PC-9 (cell line): ENCODE measurements around the gene DAB1. TPM values are rescaled to one million over a fixed set of nuclear protein-coding genes. Genes with fewer than 3 reads are reported as not detected.

Source experiments
- BruUV-seq: library from RNA; stranded (reverse); fragments of 400-500 nt; replicated peaks from 2 replicates; lab custom pipeline; 2021; lab: Mats Ljungman, UMichigan
- CTCF ChIA-PET: fragments of 300-600 bp; sonication (Branson Sonifier 250); formaldehyde crosslinking; loops from one replicate; lab custom pipeline; 2022; ENCODE audit warnings: antibody characterized with exemption; lab: Charles Lee
- POLR2A ChIA-PET: fragments of 300-600 bp; sonication (Branson Sonifier 250); formaldehyde crosslinking; loops from one replicate; lab custom pipeline; 2022; ENCODE audit warnings: antibody characterized with exemption; ENCODE audit not compliant: unreplicated experiment; lab: Charles Lee
- DNase-seq, 2 experiments: peaks; one replicate each; pipeline versions ENCODE4 v3.0.0 to v3.0.0-alpha.2; 2015 to 2022; ENCODE audit warnings: mixed read lengths in 1 of 2
- H2AFZ ChIP-seq: fragments of 200-600 bp; sonication (generic); 2 replicates; pipeline ENCODE4 v1.8.1; 2017; ENCODE audit warnings: antibody characterized with exemption
- H3F3A ChIP-seq: fragments of 200-600 bp; sonication (generic); 2 replicates; pipeline ENCODE4 v1.8.1; 2017; ENCODE audit warnings: antibody characterized with exemption, mild to moderate bottlenecking, low read depth; ENCODE audit not compliant: insufficient read depth
- H3K27ac ChIP-seq: fragments of 200-600 bp; sonication (generic); 2 replicates; pipeline ENCODE4 v1.6.1; 2016; ENCODE audit warnings: mixed run types
- H3K27me3 ChIP-seq: fragments of 200-600 bp; sonication (generic); 2 replicates; pipeline ENCODE4 v1.6.1; 2016; ENCODE audit warnings: low read depth, mixed run types; ENCODE audit not compliant: insufficient read depth
- H3K36me3 ChIP-seq: fragments of 200-600 bp; sonication (generic); 2 replicates; pipeline ENCODE4 v1.6.1; 2016; ENCODE audit warnings: low read depth, mixed run types
- H3K4me1 ChIP-seq: fragments of 200-600 bp; sonication (generic); replicated peaks from 2 replicates; pipeline ENCODE4 v1.6.1; 2016; ENCODE audit warnings: mixed run types; ENCODE audit not compliant: insufficient read depth
- H3K4me2 ChIP-seq: fragments of 200-600 bp; sonication (generic); 2 replicates; pipeline ENCODE4 v1.6.1; 2017; ENCODE audit warnings: mixed run types
- H3K4me3 ChIP-seq: fragments of 200-600 bp; sonication (generic); 2 replicates; pipeline ENCODE4 v1.6.1; 2016; ENCODE audit warnings: mixed run types
- H3K79me2 ChIP-seq: fragments of 200-600 bp; sonication (generic); 2 replicates; pipeline ENCODE4 v1.6.1; 2017; ENCODE audit warnings: low read depth, mixed run types
- H3K9me2 ChIP-seq: fragments of 200-600 bp; sonication (generic); 2 replicates; pipeline ENCODE4 v1.8.1; 2017; ENCODE audit warnings: mild to moderate bottlenecking; ENCODE audit not compliant: insufficient read depth
- H3K9me3 ChIP-seq: fragments of 200-600 bp; sonication (generic); 2 replicates; pipeline ENCODE4 v1.8.1; 2016; ENCODE audit warnings: low read depth; ENCODE audit not compliant: insufficient read depth
- H4K20me1 ChIP-seq: fragments of 200-600 bp; sonication (generic); 2 replicates; pipeline ENCODE4 v1.8.1; 2017; ENCODE audit not compliant: insufficient read depth
- EZH2 ChIP-seq: fragments of 200-600 bp; sonication (generic); IDR thresholded peaks from 2 replicates; pipeline ENCODE4 v1.8.0; 2017; ENCODE audit warnings: antibody characterized with exemption, low read depth
- intact Hi-C: fragments of 100-400 bp; cut with micrococcal nuclease; formaldehyde crosslinking; loops from one replicate; pipeline ENCODE4 v1.10.0; 2022; ENCODE audit not compliant: unreplicated experiment
- total RNA-seq: library from RNA; stranded (reverse); gene quantifications from 2 replicates; pipeline ENCODE4 v1.2.3, GENCODE V29; 2021
- TF ChIP-seq, protein P1 (sequence below): fragments of 200-600 bp; sonication (generic); conservative IDR thresholded peaks from 2 replicates; pipeline ENCODE4 v1.6.1; 2017; ENCODE audit warnings: mixed run types, antibody characterized with exemption, mild to moderate bottlenecking, moderate library complexity

Gene DAB1
- total RNA-seq, 1 experiment from 2014 or later = not detected

GRCh38 chr1:57024428-57024827, 399.4 kb downstream of the DAB1 start:
- Histone ChIP-seq H2AFZ (no peak overlapping the region), H3K4me3 (no peak overlapping the region), H3K9me3 (no peaks in the 10 kb centered on the region), H4K20me1 (no peaks in the 10 kb centered on the region), H3K27ac (no peak overlapping the region), H3K9me2 (no peaks in the 10 kb centered on the region), H3F3A (no peaks in the 10 kb centered on the region), H3K4me2 (no peak overlapping the region), H3K36me3 (no peaks in the 10 kb centered on the region), H3K79me2 (no peaks in the 10 kb centered on the region), H3K27me3 (peaks cover 14% of the 10 kb centered on the region; the same call in 1 of the 2 replicates), H3K4me1 (no peaks in the 10 kb centered on the region)
- CTCF ChIA-PET = no interaction called here
- POLR2A ChIA-PET = no interaction called here
- TF ChIP-seq, protein P1, sequence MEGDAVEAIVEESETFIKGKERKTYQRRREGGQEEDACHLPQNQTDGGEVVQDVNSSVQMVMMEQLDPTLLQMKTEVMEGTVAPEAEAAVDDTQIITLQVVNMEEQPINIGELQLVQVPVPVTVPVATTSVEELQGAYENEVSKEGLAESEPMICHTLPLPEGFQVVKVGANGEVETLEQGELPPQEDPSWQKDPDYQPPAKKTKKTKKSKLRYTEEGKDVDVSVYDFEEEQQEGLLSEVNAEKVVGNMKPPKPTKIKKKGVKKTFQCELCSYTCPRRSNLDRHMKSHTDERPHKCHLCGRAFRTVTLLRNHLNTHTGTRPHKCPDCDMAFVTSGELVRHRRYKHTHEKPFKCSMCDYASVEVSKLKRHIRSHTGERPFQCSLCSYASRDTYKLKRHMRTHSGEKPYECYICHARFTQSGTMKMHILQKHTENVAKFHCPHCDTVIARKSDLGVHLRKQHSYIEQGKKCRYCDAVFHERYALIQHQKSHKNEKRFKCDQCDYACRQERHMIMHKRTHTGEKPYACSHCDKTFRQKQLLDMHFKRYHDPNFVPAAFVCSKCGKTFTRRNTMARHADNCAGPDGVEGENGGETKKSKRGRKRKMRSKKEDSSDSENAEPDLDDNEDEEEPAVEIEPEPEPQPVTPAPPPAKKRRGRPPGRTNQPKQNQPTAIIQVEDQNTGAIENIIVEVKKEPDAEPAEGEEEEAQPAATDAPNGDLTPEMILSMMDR = no peak
- TF ChIP-seq EZH2 = no peak
- intact Hi-C loops = no loop called here
- no peak for DNase-seq
- BruUV-seq = no TSS peak

GRCh38 chr1:57020216-57020615, 403.6 kb downstream of the DAB1 start:
- TF ChIP-seq EZH2 = no peak
- TF ChIP-seq, protein P1 = no peak
- H3K4me1 ChIP-seq = no peaks in the 10 kb centered on the region
- no peaks in the 10 kb centered on the region for H3F3A ChIP-seq
- no peak overlapping the region for H3K4me3 ChIP-seq
- BruUV-seq = no TSS peak
- H3K36me3 ChIP-seq = no peaks in the 10 kb centered on the region
- H3K27ac ChIP-seq = no peak overlapping the region
- no peak overlapping the region for H3K4me2 ChIP-seq
- no peak for DNase-seq
- H3K9me2 ChIP-seq = no peaks in the 10 kb centered on the region
- H3K79me2 ChIP-seq = no peaks in the 10 kb centered on the region
- H3K9me3 ChIP-seq = no peaks in the 10 kb centered on the region
- intact Hi-C loops = no loop called here
- no peaks in the 10 kb centered on the region for H4K20me1 ChIP-seq
- ChIA-PET CTCF (no interaction called here), POLR2A (no interaction called here)
- no peak overlapping the region for H2AFZ ChIP-seq
- H3K27me3 ChIP-seq = peaks cover 21% of the 10 kb centered on the region

GRCh38 chr1:57019236-57019839, 404.5 kb downstream of the DAB1 start:
- Histone ChIP-seq H3K4me3 (no peak overlapping the region), H3K4me2 (no peak overlapping the region), H3K27ac (no peak overlapping the region), H2AFZ (no peak overlapping the region), H3K36me3 (no peaks in the 10 kb centered on the region), H3F3A (no peaks in the 10 kb centered on the region), H3K27me3 (peaks cover 22% of the 10 kb centered on the region), H4K20me1 (no peaks in the 10 kb centered on the region), H3K4me1 (no peaks in the 10 kb centered on the region), H3K9me3 (no peaks in the 10 kb centered on the region), H3K9me2 (no peaks in the 10 kb centered on the region), H3K79me2 (no peaks in the 10 kb centered on the region)
- DNase-seq = no peak
- BruUV-seq = no TSS peak
- no peak for TF ChIP-seq EZH2
- TF ChIP-seq, protein P1 = no peak
- ChIA-PET POLR2A (no interaction called here), CTCF (no interaction called here)
- intact Hi-C loops = no loop called here
